ENCODE data around the gene CNTN2. TPM values are rescaled to one million over a fixed set of nuclear protein-coding genes. Genes with fewer than 3 reads are reported as not detected.

CNTN2 gene
- total RNA-seq, 1 donor from 2014 or later: 0.58 TPM

DNA sequence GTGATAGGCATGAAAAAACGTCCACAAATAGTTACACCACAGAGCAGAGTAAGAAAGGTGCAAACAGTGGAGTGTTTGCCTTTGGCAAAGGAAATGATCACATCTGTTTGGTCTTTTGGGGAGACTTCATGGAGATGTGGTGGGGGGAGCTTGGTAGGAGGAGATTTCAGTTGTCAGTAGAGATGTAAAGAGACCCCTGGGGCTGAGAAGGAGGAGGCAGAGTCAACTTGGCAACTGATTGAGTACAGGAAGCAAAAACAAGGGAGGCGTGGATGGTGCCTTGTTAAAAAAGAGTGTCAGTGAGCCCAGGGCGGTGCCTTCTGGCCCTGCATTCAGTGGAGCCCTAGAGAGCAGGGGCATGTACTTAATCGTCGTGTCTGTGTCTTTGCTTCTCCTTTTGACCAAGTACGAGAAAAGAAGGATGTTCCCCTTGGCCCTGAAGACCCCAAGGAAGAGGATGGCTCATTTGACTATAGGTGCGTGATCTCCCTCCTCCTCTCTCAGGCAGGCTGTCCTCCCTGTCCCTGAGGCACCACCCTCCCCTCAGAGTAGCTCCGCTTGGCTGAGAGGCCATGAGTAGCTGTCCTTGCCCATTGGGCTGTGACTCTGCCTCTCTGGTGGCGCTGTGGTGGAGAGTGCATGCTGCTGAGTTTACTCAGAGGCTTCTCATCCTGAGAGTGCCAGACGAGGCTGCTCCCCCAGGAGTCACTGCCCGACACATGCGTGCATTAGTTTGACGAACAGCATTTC, 30.4 kb upstream of the CNTN2 start:
- intact Hi-C loops (cut with micrococcal nuclease): no loop called here
- TF ChIP-seq, protein P1, sequence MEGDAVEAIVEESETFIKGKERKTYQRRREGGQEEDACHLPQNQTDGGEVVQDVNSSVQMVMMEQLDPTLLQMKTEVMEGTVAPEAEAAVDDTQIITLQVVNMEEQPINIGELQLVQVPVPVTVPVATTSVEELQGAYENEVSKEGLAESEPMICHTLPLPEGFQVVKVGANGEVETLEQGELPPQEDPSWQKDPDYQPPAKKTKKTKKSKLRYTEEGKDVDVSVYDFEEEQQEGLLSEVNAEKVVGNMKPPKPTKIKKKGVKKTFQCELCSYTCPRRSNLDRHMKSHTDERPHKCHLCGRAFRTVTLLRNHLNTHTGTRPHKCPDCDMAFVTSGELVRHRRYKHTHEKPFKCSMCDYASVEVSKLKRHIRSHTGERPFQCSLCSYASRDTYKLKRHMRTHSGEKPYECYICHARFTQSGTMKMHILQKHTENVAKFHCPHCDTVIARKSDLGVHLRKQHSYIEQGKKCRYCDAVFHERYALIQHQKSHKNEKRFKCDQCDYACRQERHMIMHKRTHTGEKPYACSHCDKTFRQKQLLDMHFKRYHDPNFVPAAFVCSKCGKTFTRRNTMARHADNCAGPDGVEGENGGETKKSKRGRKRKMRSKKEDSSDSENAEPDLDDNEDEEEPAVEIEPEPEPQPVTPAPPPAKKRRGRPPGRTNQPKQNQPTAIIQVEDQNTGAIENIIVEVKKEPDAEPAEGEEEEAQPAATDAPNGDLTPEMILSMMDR (IDR thresholded peaks at IDR 0.05; ENCODE audit: borderline replicate concordance): no peak
- Histone ChIP-seq H3K9me3 (replicated peaks) (no peaks in the 10 kb centered on the region), H3K36me3 (no peaks in the 10 kb centered on the region), H3K27me3 (ENCODE audit: low read depth) (peaks cover 15% of the 10 kb centered on the region), H3K4me3 (no peak overlapping the region), H3K4me1 (peaks cover 12% of the 10 kb centered on the region), H3K27ac (replicated peaks) (no peak overlapping the region)
- DNase-seq: no peak

DNA sequence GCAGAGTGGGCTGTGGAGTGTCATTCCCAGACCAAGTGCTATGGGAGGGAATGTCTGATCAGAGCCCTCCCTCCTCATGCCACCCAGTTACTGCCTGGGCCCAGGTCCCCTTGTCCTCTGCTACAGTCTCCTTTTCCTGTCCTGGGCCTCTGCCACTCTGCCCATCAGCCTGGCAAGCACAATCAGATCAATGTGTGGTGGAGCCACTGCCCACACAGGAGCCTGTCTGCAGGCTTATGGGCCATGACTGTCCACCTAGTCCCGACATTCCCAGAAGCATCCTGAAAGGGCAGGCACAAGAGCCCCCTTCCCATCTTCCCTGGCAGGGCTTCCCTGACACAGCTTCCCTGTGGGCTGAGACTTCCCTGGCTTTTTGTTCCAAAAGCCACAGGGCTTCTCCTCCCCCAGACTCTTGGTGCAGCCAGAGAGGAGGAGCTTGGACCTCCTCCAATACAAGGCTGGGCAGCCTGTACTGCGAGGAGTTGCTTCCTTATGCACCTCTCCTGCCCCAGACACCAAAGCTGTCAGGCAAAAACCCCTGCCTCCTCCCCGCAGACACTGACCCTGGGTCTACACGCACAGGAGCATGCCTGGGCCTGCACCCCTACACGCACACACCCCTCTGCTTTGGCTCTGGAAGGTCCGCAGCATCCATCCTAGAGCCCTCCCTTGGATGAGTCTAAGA, 29.2 kb upstream of the CNTN2 start:
- intact Hi-C loops (cut with micrococcal nuclease): no loop called here
- DNase-seq: peak; percentile 35
- peaks cover 12% of the 10 kb centered on the region for H3K4me1 ChIP-seq
- TF ChIP-seq, protein P1 (IDR thresholded peaks at IDR 0.05; ENCODE audit: borderline replicate concordance): no peak
- no peak overlapping the region for H3K27ac ChIP-seq (replicated peaks)
- H3K9me3 ChIP-seq (replicated peaks): no peaks in the 10 kb centered on the region
- no peaks in the 10 kb centered on the region for H3K36me3 ChIP-seq
- no peak overlapping the region for H3K4me3 ChIP-seq
- H3K27me3 ChIP-seq (ENCODE audit: low read depth): peaks cover 25% of the 10 kb centered on the region

DNA sequence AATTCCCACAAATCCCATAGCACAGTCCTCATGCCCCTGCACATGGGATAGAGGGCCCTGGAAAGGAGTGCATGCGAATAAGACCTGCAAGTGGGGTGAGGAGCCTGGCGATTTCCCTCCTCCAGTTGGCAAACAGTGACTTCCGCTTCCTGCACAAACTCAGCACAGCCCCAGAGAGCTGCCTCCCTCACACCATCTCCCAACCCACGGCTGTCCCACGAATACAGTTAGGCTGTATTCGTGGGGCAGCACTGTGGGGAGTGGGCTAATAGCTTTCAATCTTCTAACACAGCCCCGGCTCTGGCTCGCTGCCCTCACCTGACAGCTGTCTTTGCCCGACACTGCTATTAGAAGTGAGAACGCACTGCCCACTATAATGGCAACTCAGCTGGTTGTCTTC, 28.2 kb upstream of the CNTN2 start:
- intact Hi-C loops (cut with micrococcal nuclease): no loop called here
- H3K9me3 ChIP-seq (replicated peaks): no peaks in the 10 kb centered on the region
- H3K4me3 ChIP-seq: no peak overlapping the region
- DNase-seq: no peak
- peaks cover 35% of the 10 kb centered on the region for H3K27me3 ChIP-seq (ENCODE audit: low read depth)
- no peak overlapping the region for H3K27ac ChIP-seq (replicated peaks)
- TF ChIP-seq, protein P1 (IDR thresholded peaks at IDR 0.05; ENCODE audit: borderline replicate concordance): no peak
- no peaks in the 10 kb centered on the region for H3K36me3 ChIP-seq
- peaks cover 12% of the 10 kb centered on the region for H3K4me1 ChIP-seq

DNA sequence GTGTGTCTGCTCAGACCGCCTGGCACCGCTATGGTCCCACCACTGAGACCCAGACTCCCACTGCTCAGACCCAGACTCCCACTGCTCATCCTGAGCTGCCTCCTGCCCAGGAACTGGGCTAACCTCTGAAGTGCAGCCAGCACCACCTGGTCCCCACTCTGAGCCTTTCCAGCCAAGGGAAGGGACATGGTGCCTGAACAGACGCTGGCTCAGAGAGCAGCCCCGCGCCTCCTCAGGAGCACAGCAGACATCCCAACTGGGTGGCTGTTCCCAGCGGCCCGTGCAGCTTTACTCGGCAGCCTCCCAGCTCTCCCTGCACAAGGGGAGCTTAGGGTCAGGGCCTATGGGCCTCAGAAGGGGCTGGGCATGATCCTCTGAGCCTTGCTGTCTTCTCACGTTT, 27.8 kb upstream of the CNTN2 start:
- H3K4me1 ChIP-seq: peaks cover 12% of the 10 kb centered on the region
- DNase-seq: no peak
- H3K9me3 ChIP-seq (replicated peaks): no peaks in the 10 kb centered on the region
- intact Hi-C loops (cut with micrococcal nuclease): no loop called here
- H3K36me3 ChIP-seq: no peaks in the 10 kb centered on the region
- H3K27ac ChIP-seq (replicated peaks): no peak overlapping the region
- H3K27me3 ChIP-seq (ENCODE audit: low read depth): peaks cover 39% of the 10 kb centered on the region
- no peak overlapping the region for H3K4me3 ChIP-seq
- TF ChIP-seq, protein P1 (IDR thresholded peaks at IDR 0.05; ENCODE audit: borderline replicate concordance): no peak

DNA sequence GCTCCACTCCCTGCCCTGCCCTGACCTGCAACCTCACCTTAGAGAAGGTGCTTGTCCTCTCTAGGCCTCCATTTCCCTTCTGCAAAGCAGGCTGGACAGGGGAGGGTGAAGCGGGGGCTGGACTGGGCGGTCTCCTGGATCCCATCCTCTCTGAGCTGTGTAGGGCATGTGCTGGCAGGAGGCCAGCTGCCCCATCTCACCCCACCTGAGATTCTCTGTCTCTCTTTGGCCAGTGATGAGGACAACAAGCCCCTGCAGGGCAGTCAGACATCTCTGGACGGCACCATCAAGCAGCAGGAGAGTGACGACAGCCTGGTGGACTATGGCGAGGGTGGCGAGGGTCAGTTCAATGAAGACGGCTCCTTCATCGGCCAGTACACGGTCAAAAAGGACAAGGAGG, 26.9 kb upstream of the CNTN2 start:
- H3K36me3 ChIP-seq: no peaks in the 10 kb centered on the region

More for the DNA sequence above, 26.9 kb upstream of the CNTN2 start:
- intact Hi-C loops (cut with micrococcal nuclease): no loop called here
- no peak overlapping the region for H3K4me3 ChIP-seq
- no peaks in the 10 kb centered on the region for H3K9me3 ChIP-seq (replicated peaks)
- H3K4me1 ChIP-seq: peaks cover 12% of the 10 kb centered on the region
- H3K27me3 ChIP-seq (ENCODE audit: low read depth): peaks cover 48% of the 10 kb centered on the region
- no peak for DNase-seq
- H3K27ac ChIP-seq (replicated peaks): no peak overlapping the region
- TF ChIP-seq, protein P1 (IDR thresholded peaks at IDR 0.05; ENCODE audit: borderline replicate concordance): no peak
